HL-60/S4 treated with retinoic acid at 250 ng/mL for 4 days and 3 days (cell line): ENCODE results near the gene OPCML.

ENCODE experiments used
- in situ Hi-C: fragments of 300-500 bp; cut with MboI; formaldehyde crosslinking; loops from 2 replicates; pipeline ENCODE4 v1.7.0; 2022; ENCODE audit warnings: low sequenced_read_pairs

The OPCML gene

DNA sequence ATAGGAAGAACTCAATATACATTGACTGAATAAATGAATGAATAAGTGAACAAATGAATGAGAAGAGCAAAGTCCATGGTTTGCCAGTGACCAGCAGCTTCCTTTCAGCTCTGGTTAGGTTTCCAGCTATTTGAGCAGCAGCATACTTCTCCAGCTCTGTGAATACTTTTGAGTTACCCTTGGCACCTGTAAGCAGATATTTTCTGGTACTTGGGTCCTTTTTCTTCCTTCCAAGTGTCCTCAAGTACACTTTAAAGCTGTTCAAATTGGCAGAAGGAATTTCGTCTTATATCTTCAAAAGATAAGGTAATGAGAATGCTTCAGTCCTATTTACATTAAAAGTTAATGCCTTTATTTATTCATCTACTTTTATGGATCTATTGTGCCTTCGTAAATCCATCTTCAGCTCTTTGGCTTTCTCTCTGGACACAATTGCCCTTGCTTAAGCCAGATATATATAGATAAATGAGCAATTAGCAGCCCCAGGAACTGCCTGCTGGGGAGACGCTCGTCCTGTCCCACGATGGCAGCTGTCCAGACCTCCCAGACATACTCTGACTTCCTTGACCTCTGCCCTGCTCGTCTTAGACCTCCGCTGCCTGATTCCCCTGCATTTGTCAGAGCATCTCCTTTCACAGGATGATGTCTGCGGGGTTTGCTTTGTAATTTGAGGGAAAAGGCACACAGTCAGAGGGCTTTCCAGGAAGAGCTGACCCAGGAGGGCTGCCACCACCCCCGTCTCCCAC is 926.3 kb downstream of the OPCML start:
- in situ Hi-C loops: loop anchor here (25.0 kb wide), 1 partner anchor 94 kb away; no protein-coding TSS in a partner anchor

DNA sequence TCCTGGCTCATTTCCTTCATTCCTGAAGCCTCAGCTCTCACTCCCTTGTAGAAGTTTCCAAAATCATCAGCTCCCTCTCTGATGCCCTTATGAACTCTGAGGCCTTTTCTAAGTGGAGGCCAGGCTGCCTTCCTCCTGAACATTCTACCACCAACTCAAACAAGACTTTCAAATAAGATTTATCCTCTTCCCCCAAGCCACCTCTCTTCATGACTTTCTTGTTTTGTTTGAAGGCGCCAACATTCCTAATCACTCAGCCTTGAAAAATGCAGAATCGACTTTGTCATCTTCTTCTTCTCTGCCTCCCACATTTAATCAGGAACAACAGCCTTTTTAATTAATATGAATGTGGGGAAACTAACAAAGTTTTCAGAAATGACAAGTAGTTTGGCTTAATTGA is 927.9 kb downstream of the OPCML start:
- in situ Hi-C loops: loop anchor here (25.0 kb wide), 1 partner anchor 92 kb away; no protein-coding TSS in a partner anchor

DNA sequence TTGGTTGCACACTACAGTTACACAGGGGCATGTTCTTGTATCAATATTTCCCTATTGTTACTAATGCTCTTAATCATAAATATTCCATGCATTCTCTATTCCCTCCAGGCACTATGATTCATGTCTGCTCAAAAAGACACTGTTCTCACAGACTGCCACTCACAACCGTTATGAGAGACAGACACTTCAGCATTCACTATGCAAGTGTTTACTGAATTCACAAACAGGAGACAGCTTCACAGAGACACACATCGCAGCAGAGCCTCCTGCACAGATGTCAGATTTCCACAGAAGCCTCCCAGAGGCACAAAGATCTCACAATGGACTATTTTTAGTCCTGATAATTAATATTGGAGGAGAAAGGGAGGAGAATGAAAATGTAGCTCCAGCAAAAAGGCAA is 930.4 kb downstream of the OPCML start:
- in situ Hi-C loops: loop anchor here (25.0 kb wide), 1 partner anchor 90 kb away; no protein-coding TSS in a partner anchor

DNA sequence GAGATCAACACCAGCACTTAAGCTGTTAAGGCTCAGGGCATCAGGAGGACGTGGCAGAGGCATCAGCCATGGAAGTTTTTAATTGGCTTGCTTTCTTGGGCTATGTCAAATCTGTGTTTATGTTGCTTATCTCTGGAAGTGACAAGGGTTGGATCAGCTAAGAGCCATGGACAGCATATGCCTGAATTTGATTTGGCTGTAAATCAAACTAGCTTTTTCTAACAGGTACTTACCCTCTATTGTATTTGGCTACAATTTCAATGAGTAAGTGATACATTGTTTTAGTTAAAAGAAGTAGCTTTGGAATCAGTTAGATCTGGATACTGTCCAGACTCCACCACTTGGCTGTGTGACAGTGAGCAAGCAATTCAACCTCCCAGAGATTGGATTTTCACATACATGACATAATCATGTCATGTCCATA is 936.6 kb downstream of the OPCML start:
- in situ Hi-C loops: no loop called here

DNA sequence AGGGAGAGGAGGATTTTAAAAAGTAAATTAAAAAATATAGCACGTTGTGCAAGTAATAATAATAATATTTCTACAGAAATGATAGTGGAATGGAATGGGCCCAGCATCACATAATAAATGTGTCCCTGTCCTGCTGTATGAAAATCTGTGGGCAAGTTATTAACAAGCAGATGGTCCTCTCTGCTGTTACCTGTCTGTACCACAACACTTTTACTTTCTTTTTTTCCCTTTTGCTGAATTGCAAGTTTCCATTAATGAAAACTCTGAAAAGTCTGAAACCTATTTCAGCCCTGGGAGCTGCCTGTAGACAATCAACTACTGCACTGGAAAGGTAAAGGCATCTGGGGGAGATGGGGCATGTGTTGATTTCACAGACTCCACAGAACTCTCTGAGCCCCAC is 937.1 kb downstream of the OPCML start:
- in situ Hi-C loops: no loop called here

DNA sequence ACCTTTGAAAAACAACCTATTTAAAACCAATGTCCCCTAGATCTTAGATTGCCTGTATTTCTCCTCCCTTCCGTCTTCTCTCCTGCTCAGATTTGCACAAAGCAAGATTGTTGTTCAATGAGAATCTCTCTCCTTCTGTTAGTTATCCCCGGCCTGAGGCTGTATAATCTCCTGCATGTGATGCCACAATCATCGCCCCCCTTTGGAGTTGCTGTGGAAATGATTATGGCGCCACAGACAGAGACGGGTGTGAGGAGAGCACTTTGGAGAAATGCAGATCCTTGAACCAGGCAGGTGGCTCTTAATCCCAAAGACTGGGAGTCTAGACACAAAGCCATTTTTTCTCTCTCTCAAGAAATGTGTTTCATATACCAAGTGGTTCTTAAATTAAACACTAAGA is 941.3 kb downstream of the OPCML start:
- in situ Hi-C loops: no loop called here

DNA sequence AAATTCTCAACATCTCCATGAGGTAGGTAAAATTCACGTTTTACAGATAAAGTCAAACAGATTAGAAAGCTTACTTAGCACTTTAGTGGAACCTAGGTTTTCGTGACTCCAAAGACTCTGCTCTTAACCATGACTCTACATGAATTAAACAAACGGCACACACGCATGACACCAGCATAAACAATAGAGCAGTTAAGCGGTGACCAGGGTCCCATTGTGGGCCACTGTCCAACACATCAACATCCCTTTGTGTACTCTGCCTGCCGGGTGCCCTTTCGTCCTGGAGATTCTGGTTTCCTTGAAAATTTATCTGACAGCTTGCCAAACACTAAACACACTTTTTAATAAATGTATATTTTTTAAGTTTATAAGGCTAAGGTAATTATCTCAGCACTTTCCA is 941.7 kb downstream of the OPCML start:
- in situ Hi-C loops: no loop called here

DNA sequence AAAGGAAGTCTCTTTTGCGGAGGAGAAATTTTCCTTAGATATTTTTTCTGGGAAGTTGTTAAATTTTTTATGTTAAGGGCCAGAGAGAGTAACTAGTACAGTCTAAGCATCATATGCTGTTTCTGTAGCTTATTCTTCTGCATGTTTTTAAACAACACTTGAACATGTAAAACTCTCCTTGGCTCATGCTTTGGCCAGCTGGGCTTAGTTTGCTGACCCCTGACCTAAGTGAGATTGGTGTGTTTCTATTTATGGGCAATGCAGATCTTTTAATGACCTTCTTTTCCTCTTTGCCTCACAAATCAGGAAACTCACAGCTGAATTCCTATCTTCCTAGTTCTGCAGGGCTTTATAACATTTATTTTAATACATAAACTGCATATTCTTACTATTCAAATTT is 942.5 kb downstream of the OPCML start:
- in situ Hi-C loops: no loop called here

DNA sequence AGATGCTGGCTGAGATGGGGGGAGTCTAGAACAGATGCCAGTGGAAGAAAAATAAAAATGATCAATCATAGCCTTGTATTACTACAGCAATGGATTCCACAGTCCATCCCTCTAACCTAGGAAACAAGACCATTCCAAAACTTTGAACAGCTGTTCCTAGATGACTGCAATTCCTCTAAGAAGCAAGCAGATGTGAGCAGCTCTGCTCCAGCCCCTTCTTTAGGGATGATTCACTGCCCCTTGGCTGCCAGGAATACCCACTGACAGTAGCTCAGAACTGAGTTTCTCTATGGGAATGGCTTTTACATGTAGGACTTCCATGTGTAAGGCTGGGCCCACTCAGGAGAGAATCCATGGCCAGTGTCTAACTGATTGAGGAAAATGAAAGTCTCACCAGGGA is 943.9 kb downstream of the OPCML start:
- in situ Hi-C loops: no loop called here

DNA sequence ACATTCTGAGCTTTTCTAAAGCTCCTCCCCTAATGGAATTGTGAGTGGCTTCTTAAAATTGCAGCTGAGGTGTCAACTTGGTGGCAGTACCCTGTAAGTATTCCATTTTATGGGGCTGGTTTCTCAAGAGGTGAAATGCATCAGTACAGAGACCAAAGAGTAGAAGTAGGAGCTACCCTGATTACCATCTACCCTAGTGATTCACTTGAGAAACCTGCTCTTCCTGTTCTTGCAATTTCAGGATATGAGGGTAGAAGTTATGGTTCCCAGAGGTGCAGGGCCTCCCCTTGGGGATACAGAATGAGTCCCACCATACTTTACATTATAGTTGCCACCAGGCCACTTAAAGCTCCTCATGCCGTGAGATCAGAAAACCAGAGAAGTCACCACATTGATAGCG is 944.6 kb downstream of the OPCML start:
- in situ Hi-C loops: no loop called here

DNA sequence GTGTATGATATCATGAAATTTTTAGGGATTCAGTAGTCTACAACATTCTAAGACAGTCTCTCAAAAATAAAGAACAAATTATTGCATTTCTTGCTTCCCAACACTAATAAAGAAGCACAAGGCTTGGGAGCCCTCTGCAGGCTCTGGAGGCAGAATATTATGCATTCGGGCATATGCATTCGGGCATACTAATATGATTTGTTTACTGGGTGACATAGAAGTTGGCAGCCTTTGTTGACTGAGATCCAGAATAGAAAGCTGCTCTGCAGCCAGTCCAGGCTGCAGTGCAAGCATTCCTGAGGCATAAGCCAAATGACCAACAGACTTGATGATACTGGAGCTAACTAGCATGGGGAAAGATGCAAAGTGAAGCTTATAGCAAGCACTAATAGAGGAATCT is 945.5 kb downstream of the OPCML start:
- in situ Hi-C loops: no loop called here

DNA sequence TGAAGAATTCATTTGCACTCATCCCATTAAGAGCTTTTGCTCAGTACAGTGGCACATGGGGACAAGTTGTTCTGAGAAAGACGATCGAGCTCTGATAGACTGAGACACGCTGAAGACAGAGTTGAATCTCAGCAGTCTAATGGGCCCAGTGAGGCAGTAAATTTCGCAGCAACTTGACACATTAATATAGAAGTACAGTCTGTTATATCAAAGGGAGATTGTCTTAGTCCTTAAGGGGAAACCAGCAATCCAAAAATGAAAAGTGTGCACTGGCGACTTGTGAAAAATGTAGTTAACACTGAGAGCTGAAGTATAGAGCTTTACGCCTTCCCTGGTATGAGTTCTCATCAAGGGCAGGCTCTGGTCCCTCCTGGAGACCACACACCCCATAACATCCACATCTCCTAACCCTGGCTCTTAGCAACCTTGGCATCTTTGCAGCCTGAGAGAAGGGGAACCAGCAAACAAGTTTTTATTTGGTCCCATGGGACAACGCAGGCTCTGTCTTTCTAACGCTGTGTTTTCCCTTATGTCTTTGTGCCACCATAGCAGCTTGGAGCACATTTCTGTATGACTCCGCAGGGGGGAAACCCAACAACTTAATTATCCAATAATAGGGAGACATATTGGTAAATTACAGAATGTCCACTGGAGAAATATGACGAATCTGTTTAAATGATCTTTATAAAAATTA is 952.5 kb downstream of the OPCML start:
- in situ Hi-C loops: no loop called here

DNA sequence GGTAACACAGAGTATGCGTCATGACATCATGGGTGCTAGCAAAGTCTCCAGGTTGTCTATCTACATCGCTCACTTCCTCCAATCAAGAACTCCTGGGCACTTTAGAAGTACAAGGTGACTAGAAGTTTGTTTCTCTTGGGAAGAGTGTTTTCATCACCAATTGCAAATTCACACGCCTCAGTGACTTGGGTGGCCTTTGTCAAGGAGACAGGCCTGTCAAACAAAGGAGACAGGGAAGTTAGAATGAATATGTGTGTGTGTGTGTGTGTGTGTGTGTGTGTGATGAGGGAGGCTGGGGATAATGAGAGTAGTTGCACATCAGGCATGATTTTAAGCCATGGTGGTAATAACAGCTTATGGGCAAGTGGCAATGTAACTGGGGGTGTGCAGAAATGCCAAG is 953.2 kb downstream of the OPCML start:
- in situ Hi-C loops: no loop called here

DNA sequence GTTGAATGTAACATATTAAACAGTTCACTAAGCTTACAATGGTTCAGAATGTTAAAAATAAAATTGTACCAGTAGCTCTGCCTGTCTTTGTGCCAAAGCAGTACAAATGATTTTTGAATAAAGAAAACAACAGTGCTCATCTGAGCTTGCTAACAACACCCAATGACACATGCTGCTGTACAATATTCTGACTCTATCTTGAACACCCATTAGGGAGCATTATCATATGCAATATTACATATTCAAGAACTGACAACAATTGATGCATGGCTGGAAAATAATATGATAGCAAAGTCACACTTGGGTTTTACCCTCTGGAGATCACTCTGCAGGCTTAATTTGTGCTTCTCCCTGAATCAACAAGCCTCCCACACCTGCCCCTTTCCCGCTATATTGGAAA is 953.7 kb downstream of the OPCML start:
- in situ Hi-C loops: no loop called here

DNA sequence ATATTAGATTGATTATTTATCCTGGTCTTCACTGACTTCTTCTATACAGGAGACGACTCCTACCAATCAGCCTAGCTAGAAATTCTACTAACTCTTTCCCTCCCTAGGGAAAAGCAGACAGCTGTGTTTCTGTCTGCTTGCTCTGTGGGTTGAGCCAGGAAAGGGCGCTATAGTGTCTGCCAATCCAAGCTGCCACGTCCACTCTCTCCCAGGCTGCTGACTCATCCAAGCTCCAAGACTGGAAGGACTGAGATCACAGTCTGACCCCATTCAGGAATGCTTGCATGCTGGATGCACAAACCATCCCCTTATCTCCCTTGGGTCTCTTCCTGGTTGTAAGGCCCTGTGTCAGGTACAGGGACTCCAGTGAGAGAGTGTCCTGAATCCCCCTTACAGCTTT is 955.6 kb downstream of the OPCML start:
- in situ Hi-C loops: no loop called here

DNA sequence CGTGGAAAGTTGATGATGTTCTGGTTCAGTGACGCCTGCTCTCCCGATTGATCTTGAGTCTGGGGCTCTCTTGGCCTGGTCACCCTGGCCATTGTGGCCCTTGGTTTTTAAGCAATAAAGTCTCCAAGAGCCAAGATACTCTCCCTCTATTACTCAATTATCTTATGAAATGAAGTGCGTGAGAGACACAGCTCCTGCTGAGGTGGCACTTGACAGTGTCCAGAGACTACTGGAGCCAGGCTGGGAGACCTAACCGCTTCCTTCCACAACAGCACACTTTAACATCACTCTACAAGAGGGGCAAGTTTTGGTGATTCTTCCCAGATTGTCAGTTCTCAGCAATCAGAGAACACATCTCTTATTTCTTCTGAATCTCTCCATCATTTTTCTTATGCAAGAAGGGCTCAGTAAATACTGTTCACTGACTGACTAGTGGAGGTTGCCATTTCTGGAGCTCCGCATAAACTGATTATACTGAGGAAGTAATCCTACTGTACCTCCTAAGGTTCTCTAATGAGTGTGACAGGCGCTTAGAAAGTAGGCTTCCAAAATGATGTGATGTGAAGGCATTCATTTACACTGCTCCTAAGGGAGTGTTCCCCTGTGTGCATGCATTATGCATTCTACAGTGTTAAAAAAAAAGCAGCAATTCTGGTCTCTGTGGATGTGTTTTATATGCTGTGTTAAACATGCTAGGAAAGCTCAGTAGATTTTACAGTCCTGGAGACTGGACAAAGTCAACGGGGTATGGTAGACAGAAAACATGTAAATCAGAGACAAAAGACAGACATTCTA is 968.0 kb downstream of the OPCML start:
- in situ Hi-C loops: no loop called here

DNA sequence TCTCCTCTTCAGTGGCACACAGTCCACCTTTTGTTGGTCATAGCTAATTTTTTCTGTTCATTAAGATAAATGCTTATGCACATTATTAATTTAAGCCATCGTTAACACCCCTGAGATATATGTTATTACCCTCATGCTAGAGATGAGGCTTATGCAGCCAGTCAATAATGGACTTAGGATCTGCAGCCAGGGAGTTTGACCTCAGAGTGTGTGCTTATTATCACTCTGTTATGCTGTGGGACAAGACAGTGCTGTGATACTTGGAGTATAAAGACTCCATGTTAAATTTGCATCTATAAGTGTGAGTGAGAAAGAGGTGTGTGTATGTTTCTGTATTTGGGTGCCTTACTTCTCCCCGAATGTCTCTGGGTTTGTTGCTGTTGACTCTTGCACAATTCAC is 969.3 kb downstream of the OPCML start:
- in situ Hi-C loops: no loop called here

DNA sequence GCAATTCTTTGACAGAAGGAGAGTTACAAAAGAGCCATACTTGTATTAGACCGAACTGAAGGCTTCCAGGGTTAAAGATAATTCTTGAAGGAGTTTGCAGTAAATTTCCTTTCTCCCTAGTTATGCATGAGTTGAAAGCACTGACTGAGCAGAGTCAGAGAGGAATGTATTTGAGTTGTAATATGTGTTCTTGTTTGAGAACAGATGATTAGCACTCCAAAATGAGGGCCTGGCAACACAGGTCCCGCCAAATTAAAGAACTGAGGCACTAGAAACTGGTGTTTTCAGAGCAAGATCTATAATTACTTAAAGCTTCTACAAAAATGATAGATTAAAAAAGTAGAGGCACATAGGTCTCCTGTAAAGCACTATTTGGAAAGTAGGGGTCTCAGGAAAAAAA is 970.4 kb downstream of the OPCML start:
- in situ Hi-C loops: no loop called here

DNA sequence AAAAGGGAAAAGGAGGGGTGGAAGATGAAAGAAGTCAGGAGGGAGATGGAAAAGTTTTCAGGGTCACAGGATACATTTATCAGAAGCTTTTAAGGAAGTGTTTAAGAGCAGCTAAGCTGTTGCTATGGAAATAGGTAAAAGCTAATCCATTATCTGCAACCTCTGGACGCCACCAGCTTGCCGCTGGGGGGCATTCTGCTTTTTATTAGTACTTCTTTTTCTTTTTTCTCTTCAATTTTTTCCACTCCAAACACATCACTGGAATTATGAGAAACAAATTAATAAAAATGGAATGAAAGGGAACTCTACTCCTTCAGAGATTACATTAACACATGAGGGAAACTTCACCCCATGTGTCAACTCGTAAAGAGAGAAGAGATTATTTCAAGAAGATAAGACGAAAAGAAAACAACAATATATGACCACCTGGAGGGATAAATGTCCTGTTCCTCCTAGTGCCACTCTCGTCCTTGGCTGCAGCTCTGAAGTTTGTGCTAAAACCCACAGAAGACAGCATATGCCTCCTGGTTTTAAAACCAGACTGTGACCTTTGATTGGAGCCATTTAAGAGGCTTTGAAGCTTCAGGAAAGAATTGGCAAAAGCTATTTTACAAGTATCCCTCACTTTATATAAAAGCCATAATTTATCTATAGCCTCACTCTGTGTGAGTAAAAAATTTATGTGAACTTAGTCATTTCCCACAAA is 972.8 kb downstream of the OPCML start:
- in situ Hi-C loops: no loop called here

DNA sequence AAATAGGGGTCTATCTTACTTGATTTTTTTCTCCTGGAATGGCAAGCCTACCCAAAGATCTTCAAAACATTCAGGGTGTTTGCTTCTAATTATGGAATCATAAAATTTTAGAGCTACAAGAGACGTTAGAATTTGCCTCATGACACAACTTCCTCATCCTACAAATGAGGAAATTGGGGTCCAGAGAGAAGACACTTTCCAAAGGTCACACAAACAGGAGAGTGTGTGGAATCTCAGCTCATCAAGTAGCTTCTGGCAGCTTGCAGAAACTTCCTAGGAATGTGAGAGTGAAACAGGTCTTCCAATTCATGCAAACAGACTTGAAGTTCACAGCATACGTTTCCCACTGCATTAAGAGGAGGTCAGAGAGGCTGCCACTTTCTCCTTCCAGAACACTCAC is 976.0 kb downstream of the OPCML start:
- in situ Hi-C loops: no loop called here

DNA sequence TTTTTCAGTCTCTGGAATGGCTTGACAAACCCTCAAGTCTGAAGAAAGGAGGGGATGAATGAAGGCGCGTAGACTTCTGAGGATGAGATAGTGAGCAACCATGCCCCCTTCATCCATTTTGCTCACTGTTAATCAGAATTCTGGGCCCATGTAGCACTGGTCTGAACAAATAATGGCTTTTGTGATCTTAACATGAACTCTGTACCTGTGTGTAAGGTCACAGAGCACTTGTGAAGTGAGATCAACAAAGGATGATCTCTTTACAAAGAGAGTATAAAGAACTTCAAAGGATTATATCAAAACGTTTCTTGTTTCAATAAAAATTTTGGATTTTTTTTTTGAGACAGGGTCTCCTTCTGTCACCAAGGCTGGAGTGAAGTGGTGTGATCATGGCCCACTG is 976.7 kb downstream of the OPCML start:
- in situ Hi-C loops: no loop called here
